OCI-LY3 (cell line): Measurements from ENCODE around the gene TMEM213.

Experiments
- H2AFZ ChIP-seq: fragments of 200-600, 300-600 bp; shearing (Covaris generic); 2 replicates; pipeline ENCODE4 v1.6.0; 2014; ENCODE audit warnings: antibody characterized with exemption, low read depth, low read length
- H3K27ac ChIP-seq: fragments of 200-600, 300-600 bp; sonication (generic); 2 replicates; pipeline ENCODE4 v1.5.1; 2014; ENCODE audit warnings: mild to moderate bottlenecking, low read length, moderate library complexity, mixed read lengths
- H3K27me3 ChIP-seq: fragments of 200-600, 300-600 bp; sonication (generic); 2 replicates; pipeline ENCODE4 v1.6.1; 2014; ENCODE audit warnings: low read depth, low read length, mixed read lengths
- H3K36me3 ChIP-seq: fragments of 200-600, 300-600 bp; sonication (generic); replicated peaks from 2 replicates; pipeline ENCODE3; 2014; ENCODE audit warnings: low read depth, low read length, mixed read lengths
- H3K4me1 ChIP-seq: fragments of 300-600, 200-600 bp; sonication (generic); 2 replicates; pipeline ENCODE4 v1.6.1; 2014; ENCODE audit warnings: low read length, mixed read lengths
- H3K4me2 ChIP-seq: fragments of 200-600, 300-600 bp; sonication (generic); 2 replicates; pipeline ENCODE4 v1.6.1; 2014; ENCODE audit warnings: low read length, mixed read lengths
- H3K4me3 ChIP-seq: fragments of 300-600, 200-600 bp; sonication (generic); 2 replicates; pipeline ENCODE4 v1.5.1; 2014; ENCODE audit warnings: antibody characterized with exemption, mild to moderate bottlenecking, low read length, moderate library complexity
- H3K79me2 ChIP-seq: fragments of 300-600, 200-600 bp; shearing (Covaris generic); 2 replicates; pipeline ENCODE4 v1.6.1; 2014; ENCODE audit warnings: mild to moderate bottlenecking, low read length, mixed read lengths
- H3K9ac ChIP-seq: fragments of 300-600, 200-600 bp; shearing (Covaris generic); 2 replicates; pipeline ENCODE4 v1.6.0; 2014; ENCODE audit warnings: mild to moderate bottlenecking, low read length, moderate library complexity
- H3K9me3 ChIP-seq: fragments of 200-600, 300-600 bp; shearing (Covaris generic); 2 replicates; pipeline ENCODE4 v1.6.1; 2014; ENCODE audit warnings: low read length, mixed read lengths; ENCODE audit not compliant: insufficient read depth
- H4K20me1 ChIP-seq: fragments of 200-600, 300-600 bp; sonication (generic); 2 replicates; pipeline ENCODE4 v1.6.1; 2016; ENCODE audit warnings: low read length, mixed read lengths; ENCODE audit not compliant: insufficient read depth
- EZH2phosphoT487 ChIP-seq: fragments of 200-600 bp; shearing (Covaris generic); IDR thresholded peaks from 2 replicates; pipeline ENCODE4 v1.6.1; 2018; ENCODE audit warnings: antibody characterized with exemption, mixed run types, low read depth
- TF ChIP-seq, protein P1 (sequence below): fragments of 200-600, 300-600 bp; sonication (generic); IDR thresholded peaks from 2 replicates; pipeline ENCODE4 v1.5.1; 2014; ENCODE audit warnings: antibody characterized with exemption, low read length, low read depth

Gene TMEM213

DNA sequence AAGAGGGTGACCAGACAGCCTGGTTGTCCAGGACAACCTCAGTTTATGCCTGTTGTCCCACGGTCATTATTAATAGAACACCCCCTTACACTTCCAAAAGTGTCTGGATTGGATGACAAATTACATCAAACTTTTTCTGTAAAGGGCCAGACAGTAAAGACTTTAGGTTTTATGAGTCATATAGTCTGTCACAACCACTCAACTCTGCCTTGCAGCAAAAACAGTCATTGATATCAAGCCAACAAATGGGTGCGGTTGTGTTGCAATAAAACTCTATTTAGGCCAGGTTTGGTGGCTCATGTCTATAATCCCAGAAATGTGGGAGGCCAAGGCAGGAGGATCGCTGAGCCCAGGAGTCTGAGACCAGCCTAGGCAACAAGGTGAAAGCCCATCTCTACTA, 66.9 kb downstream of the TMEM213 start:
- no peak overlapping the region for H3K4me2 ChIP-seq
- TF ChIP-seq, protein P1, sequence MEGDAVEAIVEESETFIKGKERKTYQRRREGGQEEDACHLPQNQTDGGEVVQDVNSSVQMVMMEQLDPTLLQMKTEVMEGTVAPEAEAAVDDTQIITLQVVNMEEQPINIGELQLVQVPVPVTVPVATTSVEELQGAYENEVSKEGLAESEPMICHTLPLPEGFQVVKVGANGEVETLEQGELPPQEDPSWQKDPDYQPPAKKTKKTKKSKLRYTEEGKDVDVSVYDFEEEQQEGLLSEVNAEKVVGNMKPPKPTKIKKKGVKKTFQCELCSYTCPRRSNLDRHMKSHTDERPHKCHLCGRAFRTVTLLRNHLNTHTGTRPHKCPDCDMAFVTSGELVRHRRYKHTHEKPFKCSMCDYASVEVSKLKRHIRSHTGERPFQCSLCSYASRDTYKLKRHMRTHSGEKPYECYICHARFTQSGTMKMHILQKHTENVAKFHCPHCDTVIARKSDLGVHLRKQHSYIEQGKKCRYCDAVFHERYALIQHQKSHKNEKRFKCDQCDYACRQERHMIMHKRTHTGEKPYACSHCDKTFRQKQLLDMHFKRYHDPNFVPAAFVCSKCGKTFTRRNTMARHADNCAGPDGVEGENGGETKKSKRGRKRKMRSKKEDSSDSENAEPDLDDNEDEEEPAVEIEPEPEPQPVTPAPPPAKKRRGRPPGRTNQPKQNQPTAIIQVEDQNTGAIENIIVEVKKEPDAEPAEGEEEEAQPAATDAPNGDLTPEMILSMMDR = no peak
- no peak for TF ChIP-seq EZH2phosphoT487
- H3K4me1 ChIP-seq = peaks cover 5% of the 10 kb centered on the region; the same call in 1 of the 2 replicates
- no peaks in the 10 kb centered on the region for H4K20me1 ChIP-seq
- no peaks in the 10 kb centered on the region for H3K9me3 ChIP-seq
- no peaks in the 10 kb centered on the region for H3K36me3 ChIP-seq
- no peaks in the 10 kb centered on the region for H3K27me3 ChIP-seq
- H3K27ac ChIP-seq = no peak overlapping the region
- no peak overlapping the region for H2AFZ ChIP-seq
- no peak overlapping the region for H3K4me3 ChIP-seq
- H3K9ac ChIP-seq = no peak overlapping the region
- no peaks in the 10 kb centered on the region for H3K79me2 ChIP-seq

DNA sequence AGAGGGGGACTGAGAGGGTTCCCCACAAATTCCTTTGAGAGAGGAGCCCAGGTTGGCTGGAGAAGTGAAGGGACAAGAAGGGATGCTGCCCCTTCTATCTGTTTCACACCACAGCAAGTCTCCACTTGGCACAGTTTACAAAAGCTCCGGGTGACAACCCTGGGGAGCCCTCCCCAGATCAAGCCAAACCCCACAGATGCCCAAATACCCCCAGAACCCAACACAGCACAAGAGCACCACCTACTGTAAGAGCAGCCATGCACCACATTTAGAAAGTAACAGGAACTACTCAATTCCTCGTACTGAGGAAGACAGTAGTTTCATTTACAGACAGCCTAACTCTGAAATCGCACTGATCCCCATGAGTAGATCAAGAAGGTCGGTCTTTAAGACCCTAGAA, 68.0 kb downstream of the TMEM213 start:
- TF ChIP-seq, protein P1 = peak; percentile 87
- TF ChIP-seq EZH2phosphoT487 = no peak
- no peaks in the 10 kb centered on the region for H4K20me1 ChIP-seq
- H3K27ac ChIP-seq = no peak overlapping the region
- no peak overlapping the region for H2AFZ ChIP-seq
- H3K9me3 ChIP-seq = no peaks in the 10 kb centered on the region
- peaks cover 5% of the 10 kb centered on the region; the same call in 1 of the 2 replicates for H3K4me1 ChIP-seq
- H3K36me3 ChIP-seq = no peaks in the 10 kb centered on the region
- H3K9ac ChIP-seq = no peak overlapping the region
- no peak overlapping the region for H3K4me2 ChIP-seq
- no peaks in the 10 kb centered on the region for H3K79me2 ChIP-seq
- no peak overlapping the region for H3K4me3 ChIP-seq
- no peaks in the 10 kb centered on the region for H3K27me3 ChIP-seq

DNA sequence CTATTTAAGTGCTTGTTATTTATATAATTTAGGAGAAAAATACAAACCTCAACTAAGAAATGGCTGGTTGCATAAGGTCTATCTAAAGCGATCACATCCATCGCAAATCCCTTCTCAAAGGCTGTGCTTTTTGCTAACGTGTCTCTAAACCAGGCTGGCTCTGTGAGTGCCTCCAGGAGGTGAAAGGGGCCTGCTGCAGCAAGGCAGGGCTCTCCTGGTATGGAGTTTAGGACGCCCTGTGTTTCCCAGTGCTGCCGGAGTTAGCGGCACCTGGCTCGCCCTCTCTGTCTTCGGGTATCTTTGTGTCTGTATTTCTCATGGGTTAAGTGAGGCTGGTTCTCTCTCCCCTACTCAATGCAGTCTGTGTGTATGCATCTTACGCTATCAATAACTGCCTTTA, 68.6 kb downstream of the TMEM213 start:
- no peak overlapping the region for H3K9ac ChIP-seq
- H3K27me3 ChIP-seq = no peaks in the 10 kb centered on the region

DNA sequence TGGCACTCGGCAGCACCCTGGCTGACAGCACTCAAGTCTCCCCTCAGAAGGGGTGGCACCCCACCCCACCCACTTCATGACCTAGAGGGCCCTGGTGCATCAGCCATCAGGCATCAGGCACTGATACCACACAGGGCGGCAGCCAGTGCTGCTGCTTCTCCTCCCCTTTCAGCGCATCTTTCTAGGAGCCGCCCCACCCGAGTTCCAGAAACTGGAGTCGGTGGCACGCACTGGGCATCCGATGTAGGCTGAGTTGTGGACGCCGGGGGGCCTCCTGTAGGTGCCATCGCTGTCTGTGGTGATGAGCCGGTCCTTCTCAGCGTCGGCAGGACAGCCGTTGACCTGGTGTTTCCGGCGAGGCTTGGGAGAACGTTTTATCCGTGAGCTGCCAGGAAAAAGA, 70.0 kb downstream of the TMEM213 start:
- Histone ChIP-seq H3K4me1 (peaks cover 5% of the 10 kb centered on the region; the same call in 1 of the 2 replicates), H3K9ac (no peak overlapping the region), H3K36me3 (no peaks in the 10 kb centered on the region), H3K4me2 (no peak overlapping the region), H3K9me3 (no peaks in the 10 kb centered on the region), H3K4me3 (no peak overlapping the region), H3K79me2 (no peaks in the 10 kb centered on the region), H2AFZ (no peak overlapping the region), H4K20me1 (no peaks in the 10 kb centered on the region), H3K27me3 (no peaks in the 10 kb centered on the region), H3K27ac (no peak overlapping the region)
- TF ChIP-seq EZH2phosphoT487 = no peak
- TF ChIP-seq, protein P1 = no peak

More for the DNA sequence above, 68.6 kb downstream of the TMEM213 start:
- Histone ChIP-seq H3K79me2 (no peaks in the 10 kb centered on the region), H3K27ac (no peak overlapping the region), H2AFZ (no peak overlapping the region), H3K36me3 (no peaks in the 10 kb centered on the region), H4K20me1 (no peaks in the 10 kb centered on the region), H3K9me3 (no peaks in the 10 kb centered on the region), H3K4me3 (no peak overlapping the region), H3K4me1 (peaks cover 5% of the 10 kb centered on the region; the same call in 1 of the 2 replicates), H3K4me2 (no peak overlapping the region)
- TF ChIP-seq, protein P1 = no peak
- TF ChIP-seq EZH2phosphoT487 = no peak
